IPS DF 4.7 (cell line): ENCODE results near the gene SCLY.

Experiments used
- DNase-seq: peaks from one replicate; pipeline ENCODE4 v3.0.0-alpha.2; 2013; ENCODE audit warnings: low spot score; ENCODE audit errors: extremely low read depth

SCLY gene

DNA sequence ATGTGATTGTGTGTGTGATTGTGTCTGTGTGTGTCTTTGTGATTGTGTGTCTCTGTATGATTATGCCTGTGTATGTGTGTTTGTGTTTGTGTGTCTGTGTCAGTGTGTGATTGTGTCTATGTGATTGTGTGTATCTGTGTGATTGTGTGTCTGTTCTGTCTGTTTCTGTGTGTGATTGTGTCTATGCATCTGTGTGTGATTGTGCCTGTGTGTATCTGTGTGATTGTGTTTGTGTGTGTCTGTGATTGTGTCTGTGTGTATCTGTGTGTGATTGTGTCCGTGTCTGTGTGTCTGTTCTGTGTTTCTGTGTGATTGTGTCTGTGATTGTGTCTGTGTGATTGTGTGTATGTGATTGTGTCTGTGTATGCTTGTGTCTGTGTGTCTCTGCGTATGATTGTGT, 65.5 kb downstream of the SCLY start:
- no peak for DNase-seq

DNA sequence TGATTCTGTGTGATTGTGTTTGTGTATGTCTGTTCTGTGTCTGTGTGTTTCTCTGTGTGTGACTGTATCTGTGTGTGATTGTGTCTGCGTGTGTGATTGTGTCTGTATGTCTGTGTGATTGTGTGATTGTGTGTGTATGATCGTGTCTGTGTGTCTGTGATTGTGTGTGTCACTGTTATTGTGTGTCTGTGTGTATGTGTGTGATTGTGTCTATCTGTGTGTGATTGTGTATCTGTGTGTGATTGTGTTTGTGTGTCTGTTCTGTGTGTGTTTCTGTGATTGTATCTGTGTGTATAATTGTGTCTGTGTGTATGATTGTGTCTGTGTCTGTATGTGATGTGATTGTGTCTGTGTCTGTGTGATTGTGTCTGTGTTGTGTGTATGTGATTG, 66.0 kb downstream of the SCLY start:
- DNase-seq = no peak

DNA sequence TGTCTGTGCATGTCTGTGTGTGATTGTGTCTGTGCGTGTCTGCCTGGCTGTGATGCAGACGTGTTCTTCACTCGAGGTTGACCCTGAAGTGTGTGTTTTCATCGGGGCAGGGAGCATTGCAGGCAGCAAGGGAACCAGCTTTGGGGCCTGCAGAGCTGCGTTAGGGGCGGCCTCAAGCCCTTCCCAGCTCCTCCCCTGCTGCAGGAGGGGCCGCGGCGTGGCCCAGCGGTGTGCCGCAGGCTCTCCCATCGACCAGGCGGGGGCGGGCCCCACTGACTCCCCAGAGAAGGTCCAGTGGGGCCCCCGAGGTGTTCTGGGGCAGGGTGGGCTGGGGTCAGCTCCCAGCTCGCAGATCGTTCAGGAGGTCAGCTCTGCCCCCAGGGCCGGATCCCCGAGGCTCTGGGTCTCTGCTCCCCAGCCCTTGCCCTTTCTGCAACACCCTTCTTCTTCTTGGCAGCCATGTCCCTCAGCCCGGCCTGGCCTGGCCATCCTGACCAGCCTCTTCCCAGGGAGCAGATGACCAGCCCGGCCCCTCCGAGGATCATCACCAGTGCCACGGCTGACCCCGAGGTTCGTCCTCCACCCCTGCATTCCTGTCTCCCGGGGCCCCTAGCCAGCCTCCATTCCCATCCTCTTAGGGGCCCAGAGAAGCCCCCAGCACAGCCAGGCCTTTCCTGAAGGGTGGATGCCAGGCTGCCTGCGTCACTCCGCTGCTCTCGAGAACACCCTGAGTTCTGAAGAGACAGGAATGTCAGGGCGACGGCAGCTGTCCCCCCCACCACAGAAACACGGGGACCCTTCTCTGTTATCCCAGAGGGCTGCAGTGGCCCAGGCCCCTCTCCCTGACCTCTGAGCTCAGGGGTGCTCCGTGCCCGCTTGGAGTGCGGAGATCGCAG, 66.6 kb downstream of the SCLY start:
- DNase-seq = no peak

DNA sequence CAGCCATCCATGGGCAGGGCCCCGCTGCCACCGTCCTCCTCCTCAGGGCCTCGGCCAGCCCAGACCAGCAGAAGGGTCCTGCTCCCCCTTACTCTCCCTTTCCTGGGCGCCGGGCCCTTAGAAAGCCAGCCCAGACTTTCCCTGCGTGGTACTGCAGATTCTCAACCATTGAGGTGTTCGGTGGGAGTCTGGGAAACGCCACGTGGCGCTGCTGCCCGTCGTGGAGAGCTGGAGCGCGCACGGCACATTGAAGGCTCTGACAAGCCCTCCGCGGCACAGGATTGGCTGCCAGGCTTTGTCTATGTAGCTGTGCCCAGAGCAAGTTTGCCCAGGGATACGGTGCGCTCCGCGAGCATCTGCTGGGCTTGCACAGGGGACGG, 67.2 kb downstream of the SCLY start:
- no peak for DNase-seq

DNA sequence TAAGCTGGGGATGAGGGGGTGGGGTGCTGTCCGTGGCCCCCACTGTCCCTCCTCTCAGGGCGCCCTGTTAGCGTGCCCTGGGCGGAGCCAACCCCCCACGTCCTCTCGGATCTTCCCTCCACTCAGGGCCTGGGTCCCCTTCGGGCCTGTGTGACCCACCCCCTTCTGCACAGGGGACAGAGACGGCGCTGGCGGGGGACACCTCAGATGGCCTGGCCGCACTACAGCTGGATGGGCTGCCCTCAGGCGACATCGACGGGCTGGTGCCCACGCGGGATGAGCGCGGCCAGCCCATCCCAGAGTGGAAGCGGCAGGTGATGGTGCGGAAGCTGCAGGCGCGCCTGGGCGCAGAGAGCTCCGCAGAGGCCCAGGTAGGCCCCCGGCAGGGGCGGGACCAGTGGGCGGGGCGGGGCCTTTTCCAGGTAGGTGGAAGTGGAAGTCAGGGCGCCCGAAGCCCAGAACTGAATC, 67.8 kb downstream of the SCLY start:
- DNase-seq = no peak

DNA sequence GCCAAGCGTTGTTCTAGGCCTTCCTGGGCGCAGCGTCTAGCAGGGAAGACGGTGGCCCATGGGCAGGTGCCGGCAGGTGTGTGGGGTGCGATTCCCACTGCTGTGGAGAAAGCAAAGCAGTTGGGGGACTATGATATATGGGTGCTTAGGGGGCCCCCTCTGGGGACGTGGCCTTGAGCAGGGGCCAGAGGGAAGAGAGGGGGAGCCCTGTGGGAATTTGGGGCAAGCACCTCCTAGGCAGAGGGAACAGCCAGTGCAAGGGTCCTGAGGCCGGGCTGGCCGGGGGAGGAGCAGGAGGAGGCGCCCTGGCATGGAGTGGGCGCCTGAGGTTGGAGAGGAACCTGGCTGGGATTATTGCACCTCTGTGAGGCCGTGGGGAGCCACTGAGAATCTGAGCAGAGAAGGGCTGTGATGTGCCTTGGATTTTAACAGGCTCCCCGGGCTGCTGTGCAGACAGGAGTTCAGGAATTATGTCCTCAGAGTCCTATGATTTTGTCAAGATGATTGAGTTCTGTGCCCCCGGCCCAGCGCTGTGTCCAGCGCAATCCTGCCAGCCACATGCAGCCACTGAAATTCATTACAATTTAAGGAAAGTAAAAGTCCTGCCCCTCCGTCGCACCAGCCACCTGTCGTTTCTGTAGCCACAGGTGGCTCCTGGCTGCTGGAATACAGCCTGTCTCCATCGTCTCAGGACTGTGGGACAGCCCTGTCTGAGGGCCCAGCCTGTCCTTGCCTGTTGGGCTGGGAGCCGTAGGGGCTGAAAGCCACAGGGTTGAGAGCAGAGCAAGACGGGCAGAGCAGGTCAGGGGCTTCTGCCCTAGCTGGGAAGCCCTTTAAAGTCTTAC, 68.6 kb downstream of the SCLY start:
- no peak for DNase-seq

DNA sequence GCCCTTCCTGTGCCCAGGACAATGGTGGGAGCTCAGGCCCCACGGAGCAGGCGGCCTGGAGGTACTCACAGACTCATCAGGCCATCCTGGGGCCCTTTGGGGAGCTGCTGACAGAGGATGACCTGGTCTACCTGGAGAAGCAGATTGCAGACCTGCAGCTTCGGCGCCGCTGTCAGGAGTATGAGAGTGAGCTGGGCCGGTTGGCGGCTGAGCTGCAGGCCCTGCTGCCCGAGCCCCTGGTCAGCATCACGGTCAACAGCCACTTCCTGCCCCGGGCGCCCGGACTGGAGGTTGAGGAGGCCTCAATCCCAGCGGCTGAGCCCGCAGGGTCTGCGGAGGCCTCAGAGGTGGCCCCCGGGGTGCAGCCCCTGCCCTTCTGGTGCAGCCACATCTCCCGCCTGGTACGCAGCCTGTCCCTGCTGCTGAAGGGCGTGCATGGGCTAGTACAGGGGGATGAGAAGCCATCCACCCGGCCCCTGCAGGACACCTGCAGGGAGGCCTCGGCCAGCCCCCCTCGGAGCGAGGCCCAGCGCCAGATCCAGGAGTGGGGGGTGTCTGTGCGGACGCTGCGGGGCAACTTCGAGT, 69.4 kb downstream of the SCLY start:
- DNase-seq = no peak

DNA sequence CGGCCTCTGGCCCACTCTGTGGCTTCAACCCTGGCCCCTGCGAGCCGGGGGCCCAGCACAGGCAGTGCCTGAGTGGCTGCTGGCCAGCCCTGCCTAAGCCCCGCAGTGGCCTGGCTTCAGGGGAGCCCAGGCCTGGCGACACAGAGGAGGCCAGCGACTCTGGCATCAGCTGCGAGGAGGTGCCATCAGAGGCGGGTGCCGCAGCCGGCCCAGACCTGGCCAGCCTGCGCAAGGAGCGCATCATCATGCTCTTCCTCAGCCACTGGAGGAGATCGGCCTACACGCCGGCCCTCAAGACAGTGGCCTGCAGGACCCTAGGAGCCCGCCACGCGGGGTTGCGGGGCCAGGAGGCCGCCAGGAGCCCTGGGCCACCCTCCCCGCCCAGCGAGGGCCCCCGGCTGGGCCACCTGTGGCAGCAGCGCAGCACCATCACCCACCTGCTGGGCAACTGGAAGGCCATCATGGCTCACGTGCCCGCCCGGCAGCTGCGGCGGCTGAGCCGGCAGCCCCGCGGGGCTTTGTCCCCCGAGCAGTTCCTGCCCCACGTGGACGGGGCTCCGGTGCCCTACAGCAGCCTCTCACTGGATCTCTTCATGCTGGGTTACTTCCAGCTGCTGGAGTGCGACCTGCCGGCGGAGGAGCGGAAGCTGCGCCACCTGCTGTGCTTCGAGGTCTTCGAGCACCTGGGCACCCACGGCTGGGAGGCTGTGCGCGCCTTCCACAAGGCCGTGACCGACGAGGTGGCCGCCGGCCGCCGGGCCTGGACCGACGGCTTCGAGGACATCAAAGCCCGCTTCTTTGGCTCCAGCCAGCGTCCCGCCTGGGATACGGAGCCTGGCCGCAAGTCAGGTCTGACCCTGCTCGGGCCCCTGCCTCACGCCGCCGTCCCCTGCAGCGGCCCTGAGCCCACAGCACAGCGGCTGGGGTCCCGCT, 70.2 kb downstream of the SCLY start:
- DNase-seq = no peak

DNA sequence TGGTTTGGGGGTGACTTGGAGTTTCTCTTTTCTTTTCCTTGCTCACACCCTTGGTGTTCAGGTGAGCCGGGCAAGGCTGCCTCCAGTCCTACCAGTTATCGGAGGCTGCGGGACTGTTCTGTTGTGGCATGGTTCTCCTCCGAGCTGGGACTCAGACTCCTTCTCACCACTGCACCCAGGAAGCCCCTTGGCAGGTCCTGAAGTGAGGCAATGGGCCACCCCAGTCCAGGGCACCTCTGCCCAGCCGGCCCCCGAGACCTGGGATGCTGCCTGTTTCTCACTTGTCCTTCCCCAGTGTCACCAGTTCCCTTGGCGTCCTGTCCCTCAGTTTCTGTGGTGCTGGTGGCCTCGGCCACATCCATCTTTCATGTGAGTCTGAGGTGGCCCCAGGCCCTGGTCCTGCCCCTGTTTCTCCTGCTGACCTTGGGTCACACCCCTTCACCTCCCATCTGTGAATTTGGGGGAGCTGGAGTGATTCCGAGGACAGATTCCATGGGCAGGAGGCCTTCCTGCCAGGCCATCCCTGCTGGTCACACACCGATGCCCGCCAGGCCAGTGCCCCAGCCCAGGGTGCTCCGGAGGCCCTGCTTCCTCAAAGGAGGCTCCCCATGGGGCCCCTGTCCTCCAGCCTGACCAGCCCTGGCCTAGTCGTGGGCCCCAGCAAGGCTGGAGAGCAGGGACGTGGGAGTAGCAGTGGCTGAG, 71.1 kb downstream of the SCLY start:
- no peak for DNase-seq

DNA sequence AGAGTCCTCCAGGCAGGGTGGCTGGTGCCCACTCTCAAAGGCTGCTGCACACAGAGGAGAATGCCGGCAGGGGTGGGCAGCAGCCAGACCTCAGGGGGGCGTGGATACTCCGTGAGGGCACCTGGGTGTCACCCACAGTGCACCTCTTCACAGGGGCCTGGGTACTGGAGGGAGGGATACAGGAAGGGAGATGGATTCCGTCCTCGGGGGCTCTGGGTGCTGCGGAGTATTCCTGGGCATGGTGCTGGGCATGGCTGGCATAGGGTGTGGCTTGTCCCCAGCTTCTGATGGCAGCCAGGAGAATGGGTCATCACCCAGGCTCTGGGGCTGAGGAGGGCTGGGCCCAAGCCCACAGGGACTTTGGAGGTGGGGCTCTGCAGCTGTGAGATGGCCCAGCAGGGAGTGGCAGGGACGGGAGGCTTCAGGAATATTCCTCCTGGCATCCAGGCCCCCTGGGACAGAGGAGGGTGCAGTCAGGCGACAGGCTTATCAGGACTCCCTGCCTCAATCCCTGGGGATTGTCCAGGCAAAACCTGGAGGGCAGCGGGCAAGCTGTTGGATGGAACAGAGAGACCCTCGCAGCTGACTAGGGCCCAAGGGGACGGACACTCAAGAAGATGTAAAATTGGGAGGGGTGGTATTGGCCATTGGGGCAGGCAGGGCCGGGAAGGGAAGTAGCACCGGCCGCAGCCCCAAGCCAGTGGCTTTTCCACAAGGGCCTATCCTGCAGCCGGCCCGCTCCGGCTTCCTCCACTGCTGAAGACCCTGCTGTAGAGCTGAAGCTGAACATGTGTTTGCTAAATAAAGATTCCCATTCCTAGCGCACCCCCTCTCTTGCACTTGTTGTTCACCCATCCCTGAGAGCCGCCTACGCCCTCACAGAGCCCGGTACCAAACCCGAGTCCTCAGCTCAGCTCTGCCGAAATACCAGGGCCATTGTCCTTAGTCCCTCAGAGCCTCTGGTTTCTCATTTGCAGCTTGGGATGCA, 72.0 kb downstream of the SCLY start:
- no peak for DNase-seq

DNA sequence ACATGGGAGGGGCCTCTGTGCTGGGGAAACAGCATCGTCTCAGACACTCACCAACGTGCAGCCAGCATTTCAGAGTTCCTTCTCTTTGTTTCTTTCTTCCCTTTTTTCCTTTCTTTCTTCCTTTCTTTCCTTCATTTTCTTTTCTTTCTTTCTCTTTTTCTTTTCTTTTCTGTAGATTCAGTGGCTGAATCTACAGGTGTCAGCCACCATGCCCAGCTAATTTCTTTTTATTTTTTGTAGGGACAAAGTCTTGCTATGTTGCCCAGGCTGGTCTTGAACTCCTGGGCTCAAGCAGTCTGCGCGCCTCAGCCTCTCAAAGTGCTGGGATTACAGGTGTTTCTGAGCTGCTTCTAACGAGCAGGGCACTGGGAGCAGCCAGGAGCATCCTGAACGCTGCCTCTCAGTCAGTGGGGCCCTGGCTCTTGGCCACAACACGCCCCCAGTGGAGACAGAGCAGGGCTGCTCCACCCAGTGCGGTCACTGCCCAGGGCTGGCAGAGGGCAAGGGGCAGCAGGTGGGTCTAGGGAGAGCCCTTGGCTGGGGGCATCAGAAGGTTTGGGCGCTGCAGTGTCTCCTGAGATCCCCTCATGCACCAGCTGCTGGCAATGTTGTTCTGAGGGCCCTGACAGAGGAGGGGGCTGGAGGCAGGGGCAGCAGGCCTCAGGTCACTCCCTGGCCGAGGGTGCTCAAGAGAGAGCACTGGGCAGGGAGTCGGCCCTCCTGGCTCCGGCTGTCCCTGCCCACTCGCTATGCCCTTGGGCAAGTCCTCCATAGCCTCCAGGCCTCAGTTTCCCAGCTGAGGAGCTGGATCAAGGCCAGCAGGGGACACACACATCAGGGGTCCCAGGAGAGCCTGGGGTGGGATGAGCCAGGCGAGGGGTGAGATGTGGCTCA, 72.9 kb downstream of the SCLY start:
- DNase-seq = no peak

DNA sequence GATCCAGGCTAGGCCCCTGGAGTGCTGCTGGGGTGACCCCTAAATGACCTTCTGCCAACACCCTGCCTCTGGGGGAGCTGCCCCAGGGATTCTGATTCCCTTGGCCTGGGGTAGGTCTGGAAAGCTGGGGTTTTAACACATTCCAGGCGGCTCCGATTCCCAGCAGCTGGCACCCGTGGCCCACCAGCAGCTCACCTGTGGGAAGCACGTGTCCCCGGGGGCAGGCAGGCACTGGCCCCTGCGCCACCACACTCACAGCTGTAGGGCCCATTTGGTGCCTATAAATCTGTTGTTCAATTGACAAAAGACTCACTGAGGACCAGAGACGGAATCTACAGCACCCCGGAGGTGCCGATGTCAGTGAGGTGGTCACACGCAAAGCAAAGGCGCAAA, 73.6 kb downstream of the SCLY start:
- no peak for DNase-seq

DNA sequence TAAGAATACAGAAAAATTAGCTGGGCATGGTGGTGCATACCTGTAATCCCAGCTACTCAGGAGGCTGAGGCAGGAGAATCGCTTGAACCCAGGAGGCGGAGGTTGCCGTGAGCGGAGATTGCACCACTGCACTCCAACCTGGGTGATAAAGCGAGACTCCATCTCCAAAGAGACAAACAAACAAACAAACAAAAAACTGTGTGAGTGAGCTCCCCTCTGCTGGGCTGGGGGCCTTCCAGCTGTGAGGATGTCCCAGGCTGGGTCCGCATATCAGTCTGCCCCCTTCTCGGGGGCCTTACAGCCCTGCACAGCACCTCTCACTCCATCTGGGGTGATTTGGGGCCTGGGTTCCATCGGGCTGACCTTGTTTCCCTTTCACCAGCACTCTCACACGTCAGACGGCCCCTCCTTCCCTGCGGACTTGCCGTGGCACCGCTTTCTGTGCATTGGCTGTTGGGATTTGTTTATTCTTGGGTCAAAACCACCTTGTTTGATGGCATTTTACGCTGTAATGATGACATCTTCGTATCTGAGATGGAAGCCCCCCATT, 74.9 kb downstream of the SCLY start:
- no peak for DNase-seq

DNA sequence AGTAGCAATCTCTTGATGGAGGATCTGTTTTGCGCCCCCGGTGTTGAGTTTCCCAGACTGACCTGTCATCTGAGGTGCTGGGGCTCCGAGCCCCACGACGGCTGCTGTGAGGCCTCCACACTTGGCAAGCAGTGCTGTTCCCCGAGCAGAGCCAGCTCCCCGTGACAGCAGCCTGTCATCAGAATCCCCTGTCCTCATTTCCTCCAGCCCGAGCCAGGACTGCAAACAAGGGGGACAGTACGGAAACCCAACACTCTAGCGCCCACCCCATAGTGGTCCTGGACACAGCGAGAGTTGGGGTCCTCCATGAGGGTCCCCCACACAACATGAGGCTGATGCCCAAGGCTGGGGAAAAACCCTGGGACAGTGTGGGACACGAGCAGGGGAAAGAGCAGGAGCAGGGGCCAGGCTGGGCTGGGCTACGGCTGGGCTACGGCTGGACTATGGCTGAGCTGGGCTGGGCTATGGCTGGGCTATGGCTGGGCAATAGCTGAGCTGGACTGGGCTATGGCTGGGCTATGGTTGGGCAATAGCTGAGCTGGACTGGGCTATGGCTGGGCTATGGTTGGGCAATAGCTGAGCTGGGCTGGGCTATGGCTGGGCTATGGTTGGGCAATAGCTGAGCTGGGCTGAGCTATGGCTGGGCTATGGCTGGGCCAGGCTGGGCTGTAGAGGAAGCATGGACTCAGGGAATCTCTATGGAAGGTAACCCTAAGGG, 76.2 kb downstream of the SCLY start:
- DNase-seq = no peak

DNA sequence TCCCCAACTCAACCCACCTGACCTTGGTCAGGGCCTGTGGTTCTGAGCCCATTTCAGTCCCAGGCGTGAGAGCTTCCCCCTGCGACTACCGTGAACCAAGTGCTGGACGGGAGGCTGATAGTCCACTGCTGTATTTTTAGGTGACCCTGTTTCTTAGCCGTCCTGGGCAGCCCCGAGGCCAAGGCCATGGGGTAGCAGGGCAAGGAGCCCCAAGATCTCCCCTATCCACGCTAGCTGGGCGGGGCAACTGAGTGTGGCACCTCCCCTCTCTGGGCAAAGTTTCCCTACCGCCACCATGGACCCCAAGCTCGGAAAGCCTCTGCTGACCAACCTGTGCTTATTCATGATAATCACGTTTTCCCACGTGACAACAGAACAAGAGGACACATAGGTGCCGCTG, 77.1 kb downstream of the SCLY start:
- no peak for DNase-seq

DNA sequence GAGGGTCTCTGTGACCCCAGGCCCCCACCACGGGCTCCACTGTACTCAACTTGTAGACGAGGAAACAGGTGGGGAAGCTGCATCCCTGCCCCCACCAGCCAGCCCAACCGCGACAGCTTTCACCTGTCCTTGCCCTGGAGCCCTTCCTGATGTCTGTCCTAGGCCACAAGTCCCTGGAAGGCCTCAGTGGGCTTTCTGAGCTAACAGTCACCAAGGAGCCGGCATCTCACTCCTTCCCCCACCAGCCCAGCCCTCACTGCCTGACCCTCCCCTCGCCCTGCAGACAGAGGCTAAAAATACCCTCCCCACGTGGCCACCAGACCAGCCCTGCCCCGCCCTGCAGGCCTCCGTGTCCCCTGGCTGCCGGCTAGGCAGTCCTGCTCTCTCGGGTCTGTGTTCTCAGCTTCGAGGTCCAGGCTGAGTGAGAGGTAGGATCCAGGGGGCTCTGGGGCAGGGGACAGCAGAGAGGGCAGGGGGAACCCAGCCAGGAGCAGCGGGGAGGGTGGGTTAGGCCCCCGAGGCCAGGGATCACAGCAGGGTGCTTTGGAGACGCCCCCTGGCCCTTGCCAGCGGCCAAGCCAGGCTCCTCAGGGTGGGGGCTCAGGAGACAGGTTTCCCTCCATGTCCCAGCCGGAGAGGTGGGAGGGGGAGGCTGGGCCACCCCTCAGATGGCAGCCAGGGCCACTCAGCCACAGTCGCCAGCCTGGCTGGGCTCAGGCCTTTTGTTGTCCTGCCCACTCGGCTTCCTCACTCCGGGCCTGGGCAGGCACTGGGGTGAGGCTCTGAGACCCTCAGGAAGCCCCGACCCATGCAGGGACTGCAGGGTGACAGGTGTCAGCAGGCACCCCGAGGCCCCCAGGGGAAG, 77.8 kb downstream of the SCLY start, which contains the start of gene KLHL30:
TSS of gene KLHL30 (plus strand) at position 338 of the 865 bp plus-strand sequence. CDS start 2,087 bp downstream, outside the sequence.
- no peak for DNase-seq
